BE2C (cell line): Measurements from ENCODE around the gene SMIM5.

Source experiments
- DNase-seq: peaks from one replicate; pipeline ENCODE4 v3.0.0-alpha.2; 2020
- H3K27me3 ChIP-seq: fragments of 250-450 bp; sonication (Bioruptor Pico); 2 replicates; pipeline ENCODE4 v1.5.1; 2020; ENCODE audit warnings: mild to moderate bottlenecking
- H3K36me3 ChIP-seq: fragments of 250-450 bp; sonication (Bioruptor Pico); 2 replicates; pipeline ENCODE4 v1.5.1; 2020; ENCODE audit warnings: mild to moderate bottlenecking
- H3K4me1 ChIP-seq: fragments of 250-450 bp; sonication (Bioruptor Pico); 2 replicates; pipeline ENCODE4 v1.5.1; 2020
- H3K4me3 ChIP-seq: 2 replicates; pipeline ENCODE4 v1.5.1; 2011; ENCODE audit warnings: low read depth, low read length
- H3K9me3 ChIP-seq: fragments of 250-450 bp; sonication (Bioruptor Pico); 2 replicates; pipeline ENCODE4 v1.5.1; 2020
- TF ChIP-seq, protein P1 (sequence below): IDR thresholded peaks from 2 replicates; pipeline ENCODE4 v1.5.1; 2012; ENCODE audit warnings: mild to moderate bottlenecking, low read depth, low read length

The SMIM5 gene

DNA sequence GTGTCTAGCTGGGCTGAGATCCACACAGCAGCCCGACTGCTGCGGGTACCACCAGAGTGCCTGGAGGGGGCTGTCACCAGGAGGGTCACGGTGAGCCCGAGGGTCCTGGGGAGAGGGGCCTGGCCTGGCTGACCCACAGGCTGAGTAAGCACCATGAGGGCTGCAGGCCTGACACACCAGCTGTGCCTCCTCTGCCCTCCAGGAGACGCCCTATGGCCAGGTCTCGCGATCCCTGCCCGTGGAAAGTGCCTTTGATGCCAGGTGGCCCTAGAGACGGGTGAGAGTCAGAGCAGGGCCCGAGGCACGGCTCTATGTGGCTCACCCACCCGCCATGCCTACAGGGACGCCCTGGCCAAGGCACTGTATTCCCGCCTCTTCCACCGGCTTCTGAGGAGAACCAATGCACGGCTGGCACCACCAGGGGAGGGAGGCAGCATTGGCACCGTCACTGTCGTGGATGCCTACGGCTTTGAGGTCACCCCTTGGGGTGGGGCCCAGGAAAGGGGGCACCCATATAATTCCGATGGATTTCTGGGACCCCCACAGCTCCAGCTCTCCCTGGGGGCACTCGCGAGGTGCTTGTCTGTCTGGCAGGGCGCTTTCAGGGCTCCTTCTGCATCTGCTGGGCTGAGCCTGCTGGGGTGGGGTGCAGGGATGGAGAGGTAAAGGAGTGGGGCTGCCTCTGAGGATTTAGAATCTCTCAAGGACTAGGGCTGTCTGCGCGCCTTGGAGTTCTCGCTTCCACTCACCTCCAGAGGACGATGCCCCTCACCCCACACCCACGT, 38.5 kb upstream of the SMIM5 start:
- no peaks in the 10 kb centered on the region for H3K36me3 ChIP-seq
- TF ChIP-seq, protein P1, sequence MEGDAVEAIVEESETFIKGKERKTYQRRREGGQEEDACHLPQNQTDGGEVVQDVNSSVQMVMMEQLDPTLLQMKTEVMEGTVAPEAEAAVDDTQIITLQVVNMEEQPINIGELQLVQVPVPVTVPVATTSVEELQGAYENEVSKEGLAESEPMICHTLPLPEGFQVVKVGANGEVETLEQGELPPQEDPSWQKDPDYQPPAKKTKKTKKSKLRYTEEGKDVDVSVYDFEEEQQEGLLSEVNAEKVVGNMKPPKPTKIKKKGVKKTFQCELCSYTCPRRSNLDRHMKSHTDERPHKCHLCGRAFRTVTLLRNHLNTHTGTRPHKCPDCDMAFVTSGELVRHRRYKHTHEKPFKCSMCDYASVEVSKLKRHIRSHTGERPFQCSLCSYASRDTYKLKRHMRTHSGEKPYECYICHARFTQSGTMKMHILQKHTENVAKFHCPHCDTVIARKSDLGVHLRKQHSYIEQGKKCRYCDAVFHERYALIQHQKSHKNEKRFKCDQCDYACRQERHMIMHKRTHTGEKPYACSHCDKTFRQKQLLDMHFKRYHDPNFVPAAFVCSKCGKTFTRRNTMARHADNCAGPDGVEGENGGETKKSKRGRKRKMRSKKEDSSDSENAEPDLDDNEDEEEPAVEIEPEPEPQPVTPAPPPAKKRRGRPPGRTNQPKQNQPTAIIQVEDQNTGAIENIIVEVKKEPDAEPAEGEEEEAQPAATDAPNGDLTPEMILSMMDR = no peak
- H3K27me3 ChIP-seq = no peaks in the 10 kb centered on the region
- no peak for DNase-seq
- no peaks in the 10 kb centered on the region for H3K4me1 ChIP-seq
- no peaks in the 10 kb centered on the region for H3K9me3 ChIP-seq
- no peak overlapping the region for H3K4me3 ChIP-seq

DNA sequence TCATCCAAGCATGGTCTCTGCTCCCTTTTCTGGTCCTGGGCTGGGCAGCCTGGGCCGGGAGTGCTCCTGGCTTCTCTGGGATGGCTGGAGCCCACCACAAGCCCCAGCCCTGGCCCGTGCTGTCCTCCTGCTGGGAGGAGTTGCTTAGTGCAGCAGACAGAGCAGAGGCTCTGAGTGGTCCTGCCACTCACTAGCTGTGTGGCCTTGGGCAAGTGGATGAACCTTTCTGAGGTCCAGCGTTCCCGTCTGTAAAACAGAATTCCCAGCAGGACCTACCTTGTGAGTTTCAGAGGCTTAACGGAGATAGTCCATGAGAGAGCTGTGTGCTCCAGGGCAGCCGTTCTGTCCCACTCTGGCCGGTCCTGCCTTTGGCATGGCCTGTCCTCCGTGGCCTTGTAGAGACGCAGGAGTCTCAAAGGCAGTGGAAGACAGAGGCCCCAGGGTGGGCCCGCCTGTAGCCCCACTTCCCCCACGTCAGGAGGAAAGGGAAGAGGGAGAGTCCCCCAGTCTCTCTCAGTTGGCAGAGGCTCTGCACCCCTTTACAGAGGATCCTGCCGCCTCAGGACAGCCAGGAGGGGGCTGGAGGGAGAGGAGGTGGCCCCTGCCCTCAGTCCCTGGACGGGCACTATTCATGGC, 37.8 kb upstream of the SMIM5 start:
- TF ChIP-seq, protein P1 = no peak
- Histone ChIP-seq H3K9me3 (no peaks in the 10 kb centered on the region), H3K4me3 (no peak overlapping the region), H3K4me1 (no peaks in the 10 kb centered on the region), H3K36me3 (no peaks in the 10 kb centered on the region), H3K27me3 (no peaks in the 10 kb centered on the region)
- DNase-seq = no peak

DNA sequence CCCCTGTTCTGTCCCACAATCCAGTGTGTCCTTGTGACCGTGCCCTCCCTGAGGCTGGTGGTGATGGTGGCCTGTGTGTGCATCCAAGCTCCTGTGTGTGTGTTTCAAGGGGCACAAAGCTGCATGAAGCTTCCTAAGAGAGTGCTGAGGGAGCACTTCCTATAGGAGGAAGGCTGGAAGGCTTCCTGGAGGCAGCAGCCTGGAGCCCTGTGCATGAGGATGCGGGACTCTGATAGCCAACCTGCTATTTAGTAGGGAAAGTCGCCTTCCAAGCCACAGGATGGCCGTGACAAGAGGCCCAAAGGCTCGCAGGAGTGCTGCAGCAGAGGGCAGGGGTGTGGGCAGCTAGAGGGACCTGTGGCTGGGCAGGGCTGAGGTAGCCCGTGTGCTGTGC, 37.3 kb upstream of the SMIM5 start:
- no peak for DNase-seq
- Histone ChIP-seq H3K9me3 (no peaks in the 10 kb centered on the region), H3K4me3 (no peak overlapping the region), H3K27me3 (no peaks in the 10 kb centered on the region), H3K4me1 (no peaks in the 10 kb centered on the region), H3K36me3 (no peaks in the 10 kb centered on the region)
- TF ChIP-seq, protein P1 = no peak

DNA sequence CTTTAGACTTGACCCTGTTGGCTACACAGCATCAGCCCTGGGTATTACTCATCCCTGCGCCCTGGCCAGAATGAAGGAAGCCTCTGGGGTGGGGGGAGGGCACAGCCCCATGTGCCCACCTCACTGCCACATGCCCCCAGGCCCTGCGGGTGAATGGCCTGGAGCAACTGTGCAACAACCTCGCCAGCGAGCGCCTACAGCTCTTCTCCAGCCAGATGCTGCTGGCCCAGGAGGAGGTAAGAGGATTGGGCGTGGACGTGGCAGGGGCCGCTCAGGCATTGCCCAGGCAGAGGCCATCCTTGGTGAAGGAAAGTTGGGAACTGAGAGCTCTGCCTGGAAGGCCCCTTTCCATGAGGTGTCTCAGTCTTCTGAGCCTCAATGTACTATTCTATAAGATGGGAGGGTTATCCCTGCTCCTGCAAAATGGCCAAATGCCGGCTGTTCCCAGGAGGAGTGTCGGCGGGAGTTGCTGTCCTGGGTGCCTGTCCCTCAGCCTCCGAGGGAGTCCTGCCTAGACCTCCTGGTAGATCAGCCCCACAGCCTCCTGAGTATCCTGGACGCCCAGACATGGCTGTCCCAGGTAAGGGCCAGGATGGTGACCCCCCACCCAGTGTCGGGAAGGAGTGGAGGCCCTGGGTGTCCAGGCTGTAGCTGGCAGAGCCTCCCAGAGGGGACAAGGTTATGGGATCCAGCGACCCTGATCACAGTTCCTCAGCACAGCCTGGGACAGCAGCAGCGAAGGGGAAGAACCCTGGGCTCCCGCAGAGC, 36.7 kb upstream of the SMIM5 start:
- no peaks in the 10 kb centered on the region for H3K9me3 ChIP-seq
- H3K4me1 ChIP-seq = no peaks in the 10 kb centered on the region
- TF ChIP-seq, protein P1 = no peak
- no peak for DNase-seq
- H3K36me3 ChIP-seq = no peaks in the 10 kb centered on the region
- H3K4me3 ChIP-seq = no peak overlapping the region
- H3K27me3 ChIP-seq = no peaks in the 10 kb centered on the region

DNA sequence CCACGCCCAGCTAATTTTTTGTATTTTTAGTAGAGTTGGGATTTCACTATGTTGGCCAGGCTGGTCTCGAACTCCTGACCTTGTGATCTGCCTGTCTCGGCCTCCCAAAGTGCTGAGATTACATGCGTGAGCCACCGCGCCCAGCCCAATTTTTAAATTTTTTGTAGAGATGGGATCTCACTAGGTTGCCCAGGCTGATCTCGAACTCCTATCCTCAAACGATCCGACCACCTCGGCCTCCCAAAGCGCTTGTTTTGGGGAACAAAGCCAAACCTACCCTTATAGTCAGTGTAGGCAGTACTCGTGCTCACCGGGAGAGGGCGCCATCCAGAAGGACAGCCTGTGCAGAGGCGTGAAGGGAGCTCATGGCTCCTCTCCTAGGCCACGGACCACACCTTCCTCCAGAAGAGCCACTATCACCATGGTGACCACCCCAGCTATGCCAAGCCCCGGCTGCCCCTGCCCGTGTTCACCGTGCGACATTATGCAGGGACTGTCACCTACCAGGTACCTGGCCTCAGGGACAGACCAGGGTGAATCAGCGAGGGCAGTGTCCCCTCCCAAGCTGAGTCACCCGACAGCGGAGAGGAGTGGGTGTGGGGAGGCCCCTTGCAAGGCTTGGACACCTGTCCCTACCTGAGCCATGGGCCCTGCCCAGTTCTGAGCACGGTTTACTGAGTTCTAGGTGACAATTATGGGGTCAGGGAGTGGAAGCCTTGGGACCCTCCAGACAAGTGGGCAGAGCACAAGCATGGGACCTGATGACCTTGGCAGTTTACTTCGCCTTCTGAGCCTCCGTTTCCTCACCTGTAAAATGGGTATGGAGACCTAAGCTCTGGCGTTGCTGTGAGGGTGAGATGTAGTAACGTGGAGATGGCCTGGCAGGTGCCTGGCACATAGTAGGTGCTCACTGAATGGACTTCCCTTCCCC, 31.9 kb upstream of the SMIM5 start:
- Histone ChIP-seq H3K36me3 (no peaks in the 10 kb centered on the region), H3K4me3 (no peak overlapping the region), H3K4me1 (no peaks in the 10 kb centered on the region), H3K27me3 (no peaks in the 10 kb centered on the region), H3K9me3 (no peaks in the 10 kb centered on the region)
- DNase-seq = peak; percentile 73
- TF ChIP-seq, protein P1 = peak; percentile 85
